Raji (cell line): Measurements from ENCODE around the gene F2RL3.

Experiments
- POLR2A ChIP-seq: IDR thresholded peaks from 2 replicates; pipeline ENCODE4 v1.6.1; 2011; ENCODE audit warnings: low read depth, low read length, control low read depth; ENCODE audit not compliant: insufficient read depth

F2RL3 gene

GRCh38 chr19:16896146-16897028 is 7.6 kb downstream of the F2RL3 start:
- no peak for TF ChIP-seq POLR2A

DNA sequence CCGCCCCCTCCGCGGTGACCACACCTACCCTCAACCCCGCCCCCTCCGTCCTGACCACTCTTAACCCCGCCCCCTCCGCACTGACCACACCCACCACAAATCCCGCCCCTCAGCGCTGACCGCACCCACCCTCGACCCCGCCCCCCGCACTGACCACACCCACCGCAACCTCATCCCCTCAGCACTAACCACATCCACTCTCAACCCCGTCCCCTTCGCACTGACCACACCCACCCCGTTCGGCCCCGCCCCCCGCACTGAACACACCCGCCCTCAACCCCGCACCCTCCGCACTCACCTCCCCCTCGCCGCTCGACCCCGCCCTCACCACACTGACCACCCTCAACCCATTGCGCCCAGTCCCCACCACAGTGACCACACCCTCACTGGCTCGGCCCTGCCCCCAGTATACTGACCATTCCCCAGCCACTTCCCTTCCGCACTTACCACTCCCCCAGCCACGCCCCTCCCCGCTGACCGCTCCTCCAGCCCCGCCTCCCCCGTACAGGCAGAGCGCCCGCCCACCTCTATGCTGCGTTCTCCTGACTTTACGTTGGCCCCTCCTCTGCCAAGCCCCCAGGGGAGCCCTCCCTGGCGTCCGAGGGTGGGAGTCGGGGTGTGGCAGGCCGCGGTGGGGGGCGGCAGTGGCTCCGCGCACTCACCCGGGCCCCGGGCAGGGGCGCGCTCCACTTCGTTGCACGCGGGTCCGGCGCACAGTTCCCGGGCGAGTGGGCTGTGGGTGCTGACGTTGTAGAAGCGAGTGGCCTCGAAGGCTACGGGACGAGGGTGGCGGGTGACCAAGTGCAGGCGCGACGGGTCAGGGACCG is 8.4 kb downstream of the F2RL3 start:
- no peak for TF ChIP-seq POLR2A

- no peak for TF ChIP-seq POLR2A
Observed at GRCh38 chr19:16897856-16898161, 9.0 kb downstream of the F2RL3 start.

DNA sequence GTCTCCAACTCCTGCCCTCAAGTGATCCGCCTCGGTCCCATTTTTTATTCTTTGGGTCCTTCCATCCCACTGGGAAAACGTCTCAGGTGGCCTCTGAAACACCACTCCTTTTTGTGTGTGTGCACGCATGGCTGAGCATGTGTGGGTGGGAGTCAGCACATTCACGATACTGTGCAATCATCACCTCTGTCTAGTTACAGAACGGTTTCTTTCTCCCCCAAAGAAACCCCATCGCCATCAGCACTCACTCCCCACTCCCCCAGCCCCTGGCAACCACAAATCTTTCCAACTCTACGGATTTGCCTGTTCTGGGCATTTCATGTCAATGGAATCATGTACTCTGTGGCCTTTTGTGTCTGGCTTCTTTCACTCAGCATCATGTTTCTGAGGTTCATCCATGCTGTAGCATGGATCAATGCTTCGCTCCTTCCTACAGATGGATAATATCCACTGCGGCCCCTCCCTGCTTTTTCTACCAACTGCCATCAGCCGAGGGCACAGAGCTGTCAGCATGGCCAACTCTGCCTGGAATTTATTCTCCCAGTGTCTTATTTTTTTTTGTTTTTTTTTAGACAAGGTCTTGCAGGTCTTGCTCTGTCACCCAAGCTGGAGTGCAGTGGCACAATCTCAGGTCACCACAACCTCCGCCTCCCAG is 9.7 kb downstream of the F2RL3 start:
- TF ChIP-seq POLR2A = no peak

- no peak for TF ChIP-seq POLR2A
Observed at GRCh38 chr19:16899566-16900075, 10.8 kb downstream of the F2RL3 start.

GRCh38 chr19:16901491-16902175 is 12.8 kb downstream of the F2RL3 start:
- no peak for TF ChIP-seq POLR2A

GRCh38 chr19:16902545-16902944 is 13.7 kb downstream of the F2RL3 start:
- no peak for TF ChIP-seq POLR2A

- TF ChIP-seq POLR2A = no peak
Observed at GRCh38 chr19:16903347-16903746, 14.5 kb downstream of the F2RL3 start.

GRCh38 chr19:16904599-16904998 is 15.8 kb downstream of the F2RL3 start:
- TF ChIP-seq POLR2A = no peak

DNA sequence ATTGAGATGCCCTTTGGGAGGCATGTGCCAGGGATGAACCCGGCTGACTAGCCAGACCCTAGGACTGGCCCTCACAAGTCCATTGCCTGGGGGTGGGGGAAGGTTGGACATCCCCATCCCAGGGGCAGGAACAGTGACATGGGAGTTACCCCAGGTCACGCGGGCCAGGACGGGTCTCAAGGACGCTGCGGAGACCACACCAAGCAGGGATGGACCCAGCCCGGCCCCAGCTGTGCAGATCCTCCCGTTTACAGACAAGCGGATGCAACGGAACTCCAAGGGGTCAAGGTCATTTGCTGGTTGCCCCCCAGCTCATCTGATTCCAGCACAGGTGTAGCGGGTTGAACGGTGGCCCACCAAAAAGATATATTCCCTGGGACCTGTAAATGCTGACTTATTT is 20.0 kb downstream of the F2RL3 start:
- TF ChIP-seq POLR2A = no peak

DNA sequence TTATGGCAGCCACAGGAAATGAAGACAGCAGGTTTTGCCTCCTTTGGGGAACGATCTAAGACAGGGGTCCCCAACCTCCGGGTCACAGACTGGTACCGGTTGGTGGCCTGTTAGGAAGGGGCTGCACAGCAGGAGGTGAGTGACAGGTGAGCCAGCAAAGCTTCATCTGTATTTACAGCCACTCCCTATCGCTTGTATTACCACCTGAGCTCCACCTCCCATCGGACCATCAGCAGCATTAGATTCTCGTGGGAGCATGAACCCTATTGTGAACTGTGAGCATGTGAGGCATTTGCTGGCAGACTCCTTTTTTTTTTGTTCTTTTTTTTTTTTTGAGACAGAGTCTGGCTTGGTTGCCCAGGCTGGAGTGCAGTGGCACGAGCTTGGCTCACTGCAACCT is 22.2 kb downstream of the F2RL3 start:
- no peak for TF ChIP-seq POLR2A

GRCh38 chr19:16912780-16913179 is 24.0 kb downstream of the F2RL3 start:
- no peak for TF ChIP-seq POLR2A

GRCh38 chr19:16914421-16914820 is 25.6 kb downstream of the F2RL3 start:
- no peak for TF ChIP-seq POLR2A

- no peak for TF ChIP-seq POLR2A
Observed at GRCh38 chr19:16915135-16915534, 26.3 kb downstream of the F2RL3 start.

DNA sequence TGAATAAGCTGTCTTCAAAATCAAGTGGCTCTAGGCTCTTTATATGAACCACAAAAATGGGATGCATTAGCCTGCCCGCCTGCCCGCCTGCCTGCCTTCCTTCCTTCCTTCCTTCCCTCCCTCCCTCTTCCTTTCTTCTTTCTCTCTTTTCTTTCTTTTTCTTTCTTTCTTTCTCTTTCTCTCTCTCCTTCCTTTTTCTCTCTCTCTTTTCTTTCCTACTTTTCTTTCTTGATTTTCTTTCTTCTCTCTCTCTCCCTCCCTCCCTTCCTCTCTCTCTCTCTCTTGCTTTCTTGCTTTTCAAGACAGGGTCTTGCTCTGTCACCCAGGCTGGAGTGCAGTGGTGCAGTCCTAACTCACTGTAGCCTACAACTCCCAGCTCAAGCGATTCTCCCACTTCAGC is 26.9 kb downstream of the F2RL3 start:
- no peak for TF ChIP-seq POLR2A
